GM23338 (cell line): ENCODE results near the gene MAPK13. TPM values are rescaled to one million over a fixed set of nuclear protein-coding genes. Genes with fewer than 3 reads are reported as not detected.

ENCODE experiments used
- ATAC-seq: fragments of 200-7000 bp; cut with Tn5 transposase; 3 replicates; pipeline ENCODE4 v1.9.1; 2020
- DNase-seq: peaks from one replicate; pipeline ENCODE4 v3.0.0-alpha.2; 2015; ENCODE audit warnings: low spot score
- H2AFZ ChIP-seq: fragments of 200-600 bp; sonication (generic); 2 replicates; pipeline ENCODE4 v1.8.0; 2016; ENCODE audit warnings: antibody characterized with exemption, mild to moderate bottlenecking, moderate library complexity
- H3F3A ChIP-seq: fragments of 200-600 bp; sonication (generic); replicated peaks from 2 replicates; pipeline ENCODE4 v1.8.0; 2017; ENCODE audit warnings: antibody characterized with exemption, mixed run types, low read depth
- H3K27ac ChIP-seq: fragments of 200-600 bp; sonication (generic); 2 replicates; pipeline ENCODE4 v1.6.1; 2016; ENCODE audit warnings: low read depth
- H3K27me3 ChIP-seq: fragments of 200-600 bp; sonication (generic); 2 replicates; pipeline ENCODE4 v1.8.0; 2016; ENCODE audit warnings: mild to moderate bottlenecking, mixed run types, moderate library complexity; ENCODE audit not compliant: insufficient read depth
- H3K36me3 ChIP-seq: fragments of 200-600 bp; sonication (generic); 2 replicates; pipeline ENCODE4 v1.8.0; 2016; ENCODE audit warnings: mild to moderate bottlenecking; ENCODE audit not compliant: insufficient read depth
- H3K4me1 ChIP-seq: fragments of 200-600 bp; sonication (generic); 2 replicates; pipeline ENCODE4 v1.8.0; 2016; ENCODE audit warnings: mild to moderate bottlenecking, moderate library complexity; ENCODE audit not compliant: insufficient read depth
- H3K4me2 ChIP-seq: fragments of 200-600 bp; sonication (generic); 2 replicates; pipeline ENCODE4 v1.7.1; 2017; ENCODE audit warnings: mixed run types
- H3K4me3 ChIP-seq: fragments of 200-600 bp; sonication (generic); 2 replicates; pipeline ENCODE4 v1.6.1; 2016; ENCODE audit warnings: mixed run types
- H3K79me2 ChIP-seq: fragments of 200-600 bp; sonication (generic); replicated peaks from 2 replicates; pipeline ENCODE4 v1.8.0; 2017; ENCODE audit warnings: mild to moderate bottlenecking; ENCODE audit not compliant: insufficient read depth
- H3K9me2 ChIP-seq: fragments of 200-600 bp; sonication (generic); 2 replicates; pipeline ENCODE4 v1.8.0; 2017; ENCODE audit not compliant: insufficient read depth
- H4K20me1 ChIP-seq: fragments of 200-600 bp; sonication (generic); replicated peaks from 2 replicates; pipeline ENCODE4 v1.8.0; 2017; ENCODE audit warnings: mild to moderate bottlenecking; ENCODE audit not compliant: insufficient read depth
- H3K27ac Mint-ChIP-seq: 2 replicates; pipeline ENCODE4 v1.8.0; 2020; ENCODE audit warnings: inconsistent platforms, mild to moderate bottlenecking, moderate library complexity, mixed read lengths
- H3K27me3 Mint-ChIP-seq: 3 replicates; pipeline ENCODE4 v1.8.0; 2022; ENCODE audit warnings: low read depth, mild to moderate bottlenecking, moderate library complexity, mixed read lengths, inconsistent platforms; ENCODE audit not compliant: insufficient read depth, poor library complexity
- H3K36me3 Mint-ChIP-seq: 3 replicates; pipeline ENCODE4 v1.8.0; 2021; ENCODE audit warnings: low read depth, mild to moderate bottlenecking, inconsistent platforms, moderate library complexity, mixed read lengths
- H3K4me1 Mint-ChIP-seq: 3 replicates; pipeline ENCODE4 v1.8.0; 2020; ENCODE audit warnings: mild to moderate bottlenecking, inconsistent platforms, mixed read lengths
- H3K4me3 Mint-ChIP-seq: 3 replicates; pipeline ENCODE4 v1.8.0; 2021; ENCODE audit warnings: moderate library complexity, mild to moderate bottlenecking, inconsistent platforms, mixed read lengths
- H3K9me3 Mint-ChIP-seq: 3 replicates; pipeline ENCODE4 v1.8.0; 2020; ENCODE audit warnings: moderate library complexity, mild to moderate bottlenecking, inconsistent platforms, mixed read lengths
- CREB1 ChIP-seq: fragments of 250-450 bp; sonication (Bioruptor Pico); IDR thresholded peaks from 2 replicates; pipeline ENCODE4 v1.5.0; 2020; ENCODE audit warnings: low read depth, mild to moderate bottlenecking, moderate library complexity
- EZH2 ChIP-seq: fragments of 200-600 bp; sonication (generic); IDR thresholded peaks from one replicate; pipeline ENCODE4 v1.8.0; 2017; ENCODE audit warnings: antibody characterized with exemption, mild to moderate bottlenecking, low read depth; ENCODE audit not compliant: unreplicated experiment
- EZH2phosphoT487 ChIP-seq: fragments of 200-600 bp; sonication (generic); IDR thresholded peaks from one replicate; pipeline ENCODE4 v1.8.1; 2018; ENCODE audit warnings: antibody characterized with exemption; ENCODE audit not compliant: unreplicated experiment
- JUNB ChIP-seq: IDR thresholded peaks from one replicate; pipeline ENCODE4 v1.6.1; 2016; ENCODE audit warnings: antibody characterized with exemption; ENCODE audit not compliant: unreplicated experiment
- NANOG ChIP-seq: IDR thresholded peaks from 2 replicates; pipeline ENCODE4 v1.6.1; 2016; ENCODE audit warnings: antibody characterized with exemption, borderline replicate concordance
- POLR2AphosphoS5 ChIP-seq: IDR thresholded peaks from 2 replicates; pipeline ENCODE4 v1.6.1; 2016; ENCODE audit warnings: antibody characterized with exemption, low read depth
- REST ChIP-seq: IDR thresholded peaks from one replicate; pipeline ENCODE4 v1.6.1; 2018; ENCODE audit warnings: antibody characterized with exemption; ENCODE audit not compliant: unreplicated experiment
- STAT1 ChIP-seq: IDR thresholded peaks from one replicate; pipeline ENCODE4 v1.6.1; 2016; ENCODE audit warnings: antibody characterized with exemption; ENCODE audit not compliant: unreplicated experiment
- ZNF114 ChIP-seq: fragments of 250-450 bp; sonication (Bioruptor Pico); IDR thresholded peaks from 2 replicates; pipeline ENCODE4 v1.5.0; 2020; ENCODE audit warnings: mild to moderate bottlenecking, moderate library complexity
- ZNF331 ChIP-seq: fragments of 250-450 bp; sonication (Bioruptor Pico); IDR thresholded peaks from 2 replicates; pipeline ENCODE4 v1.5.0; 2020; ENCODE audit warnings: low read depth, mild to moderate bottlenecking, moderate library complexity
- ZNF462 ChIP-seq: fragments of 250-450 bp; sonication (Bioruptor Pico); IDR thresholded peaks from 2 replicates; pipeline ENCODE4 v1.5.0; 2020; ENCODE audit warnings: mild to moderate bottlenecking, moderate library complexity
- polyA plus RNA-seq: library from polyadenylated mRNA; unstranded; fragments of >200 nt; fragmentation: Nextera tagmentation; extraction: Ambion mirVana; gene quantifications from 2 replicates; pipeline ENCODE4 v1.2.1, GENCODE V29; 2016
- total RNA-seq: library from RNA; depleted of rRNA; stranded (reverse); fragments of >200 nt; shearing (Covaris generic); gene quantifications from 2 replicates; pipeline ENCODE4 v1.2.3, GENCODE V29; 2014
- TF ChIP-seq, protein P1 (sequence below), 2 experiments: fragments of 200-600 bp in 1 of 2; sonication (generic) in 1 of 2; conservative IDR thresholded peaks; 2 replicates each; pipeline versions ENCODE4 v1.5.1 to v1.6.1; 2016 to 2017; ENCODE audit warnings: antibody characterized with exemption in 2 of 2, low read depth in 2 of 2, mild to moderate bottlenecking in 2 of 2, moderate library complexity in 1 of 2
- TF ChIP-seq, protein P2 (sequence below): IDR thresholded peaks from 2 replicates; pipeline ENCODE4 v1.6.1; 2016; ENCODE audit warnings: antibody characterized with exemption

The MAPK13 gene
- total and polyA plus RNA-seq, 2 experiments from 2014 or later: 6.3 to 12.3 TPM

DNA sequence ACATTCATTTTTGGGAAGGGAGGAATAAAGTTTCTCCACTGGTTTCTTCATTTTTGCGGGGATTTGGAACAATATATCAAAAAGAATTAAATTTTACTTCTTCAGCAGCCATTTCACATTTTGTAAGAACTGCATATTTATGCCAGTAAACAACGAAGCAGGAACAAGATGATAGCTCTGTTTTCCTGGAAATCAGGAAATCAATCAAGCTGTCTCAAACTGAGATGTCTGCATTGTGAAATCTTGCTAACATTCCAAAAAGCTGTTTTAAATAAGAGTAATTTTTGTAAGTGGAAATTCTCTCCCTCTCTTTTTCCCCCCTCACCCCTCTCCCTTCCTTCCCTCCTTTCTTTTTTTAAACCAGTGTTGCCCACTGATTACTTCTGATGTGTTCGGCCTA lies 20.0 kb downstream of the MAPK13 start (continued):
- TF ChIP-seq EZH2phosphoT487 (no peak), NANOG (no peak)

- Histone ChIP-seq H3K36me3 (no peaks in the 10 kb centered on the region), H3K4me3 (no peak overlapping the region), H3K4me2 (no peak overlapping the region), H3K9me2 (no peaks in the 10 kb centered on the region), H2AFZ (no peak overlapping the region), H3K27me3 (no peaks in the 10 kb centered on the region), H3K79me2 (no peaks in the 10 kb centered on the region), H3K27ac (no peak overlapping the region), H3K4me1 (no peaks in the 10 kb centered on the region), H3F3A (no peaks in the 10 kb centered on the region), H4K20me1 (no peaks in the 10 kb centered on the region)
- Mint-ChIP-seq H3K36me3 (peaks cover 2% of the 10 kb centered on the region; the same call in 1 of the 3 replicates), H3K4me3 (no peak overlapping the region), H3K9me3 (peaks cover 14% of the 10 kb centered on the region; the same call in 2 of the 3 replicates), H3K4me1 (no peaks in the 10 kb centered on the region), H3K27ac (no peak overlapping the region), H3K27me3 (no peaks in the 10 kb centered on the region)
- no peak for DNase-seq
- ATAC-seq: no peak
- TF ChIP-seq ZNF331 (CRISPR knock-in tag) (no peak), EZH2phosphoT487 (no peak), ZNF114 (CRISPR knock-in tag) (no peak), EZH2 (no peak), JUNB (no peak), STAT1 (no peak), REST (no peak), ZNF462 (CRISPR knock-in tag) (no peak), POLR2AphosphoS5 (no peak), CREB1 (CRISPR knock-in tag) (no peak), NANOG (no peak)
- TF ChIP-seq, protein P1, sequence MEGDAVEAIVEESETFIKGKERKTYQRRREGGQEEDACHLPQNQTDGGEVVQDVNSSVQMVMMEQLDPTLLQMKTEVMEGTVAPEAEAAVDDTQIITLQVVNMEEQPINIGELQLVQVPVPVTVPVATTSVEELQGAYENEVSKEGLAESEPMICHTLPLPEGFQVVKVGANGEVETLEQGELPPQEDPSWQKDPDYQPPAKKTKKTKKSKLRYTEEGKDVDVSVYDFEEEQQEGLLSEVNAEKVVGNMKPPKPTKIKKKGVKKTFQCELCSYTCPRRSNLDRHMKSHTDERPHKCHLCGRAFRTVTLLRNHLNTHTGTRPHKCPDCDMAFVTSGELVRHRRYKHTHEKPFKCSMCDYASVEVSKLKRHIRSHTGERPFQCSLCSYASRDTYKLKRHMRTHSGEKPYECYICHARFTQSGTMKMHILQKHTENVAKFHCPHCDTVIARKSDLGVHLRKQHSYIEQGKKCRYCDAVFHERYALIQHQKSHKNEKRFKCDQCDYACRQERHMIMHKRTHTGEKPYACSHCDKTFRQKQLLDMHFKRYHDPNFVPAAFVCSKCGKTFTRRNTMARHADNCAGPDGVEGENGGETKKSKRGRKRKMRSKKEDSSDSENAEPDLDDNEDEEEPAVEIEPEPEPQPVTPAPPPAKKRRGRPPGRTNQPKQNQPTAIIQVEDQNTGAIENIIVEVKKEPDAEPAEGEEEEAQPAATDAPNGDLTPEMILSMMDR (conservative IDR thresholded peaks at IDR 0.05; ENCODE audit: low read depth in 2 of 2): no peak
- TF ChIP-seq, protein P2, sequence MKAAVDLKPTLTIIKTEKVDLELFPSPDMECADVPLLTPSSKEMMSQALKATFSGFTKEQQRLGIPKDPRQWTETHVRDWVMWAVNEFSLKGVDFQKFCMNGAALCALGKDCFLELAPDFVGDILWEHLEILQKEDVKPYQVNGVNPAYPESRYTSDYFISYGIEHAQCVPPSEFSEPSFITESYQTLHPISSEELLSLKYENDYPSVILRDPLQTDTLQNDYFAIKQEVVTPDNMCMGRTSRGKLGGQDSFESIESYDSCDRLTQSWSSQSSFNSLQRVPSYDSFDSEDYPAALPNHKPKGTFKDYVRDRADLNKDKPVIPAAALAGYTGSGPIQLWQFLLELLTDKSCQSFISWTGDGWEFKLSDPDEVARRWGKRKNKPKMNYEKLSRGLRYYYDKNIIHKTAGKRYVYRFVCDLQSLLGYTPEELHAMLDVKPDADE: no peak
These were observed 24.0 kb downstream of the MAPK13 start for GRCh38 chr6:36154286-36154685.
